HG02870 (cell line): ENCODE data around the gene ATP9A.
"Not testable (repeated sequence)": the region's sequence is repeated elsewhere in the genome, so short reads cannot be mapped to it uniquely, and the experiment has no call there.

Source experiments
- ATAC-seq: cut with Tn5 transposase; IDR thresholded peaks from one replicate; pipeline ENCODE4 v1.9.1; 2021; ENCODE audit warnings: mild to moderate bottlenecking, moderate library complexity; ENCODE audit not compliant: unreplicated experiment

ATP9A gene

DNA sequence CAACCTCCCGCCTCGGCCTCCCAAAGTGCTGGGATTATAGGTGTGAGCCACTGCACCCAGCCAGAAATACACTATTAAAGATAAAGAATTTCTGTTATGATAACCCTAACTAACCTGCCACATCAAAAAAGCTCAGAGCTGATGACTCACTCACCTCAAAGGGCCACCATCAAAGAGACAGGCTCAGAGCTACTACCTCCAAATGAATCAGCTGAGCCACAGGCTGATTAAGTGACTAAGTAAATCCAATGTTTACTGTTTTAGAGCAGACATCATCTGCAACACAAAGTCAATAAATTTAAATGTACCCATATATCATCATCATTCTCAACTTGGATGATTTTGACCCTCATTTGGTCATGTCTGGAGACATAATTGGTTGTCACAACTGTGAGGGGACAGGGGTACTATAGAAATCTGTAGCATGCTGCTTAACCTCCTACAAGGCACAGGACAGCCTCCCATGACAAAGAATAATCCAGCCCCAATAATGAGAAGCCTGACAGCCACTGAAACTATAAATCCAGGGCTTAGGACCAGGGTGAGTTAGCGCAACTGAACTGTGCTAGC lies 106.5 kb downstream of the ATP9A start:
- peak; percentile 77 for ATAC-seq

DNA sequence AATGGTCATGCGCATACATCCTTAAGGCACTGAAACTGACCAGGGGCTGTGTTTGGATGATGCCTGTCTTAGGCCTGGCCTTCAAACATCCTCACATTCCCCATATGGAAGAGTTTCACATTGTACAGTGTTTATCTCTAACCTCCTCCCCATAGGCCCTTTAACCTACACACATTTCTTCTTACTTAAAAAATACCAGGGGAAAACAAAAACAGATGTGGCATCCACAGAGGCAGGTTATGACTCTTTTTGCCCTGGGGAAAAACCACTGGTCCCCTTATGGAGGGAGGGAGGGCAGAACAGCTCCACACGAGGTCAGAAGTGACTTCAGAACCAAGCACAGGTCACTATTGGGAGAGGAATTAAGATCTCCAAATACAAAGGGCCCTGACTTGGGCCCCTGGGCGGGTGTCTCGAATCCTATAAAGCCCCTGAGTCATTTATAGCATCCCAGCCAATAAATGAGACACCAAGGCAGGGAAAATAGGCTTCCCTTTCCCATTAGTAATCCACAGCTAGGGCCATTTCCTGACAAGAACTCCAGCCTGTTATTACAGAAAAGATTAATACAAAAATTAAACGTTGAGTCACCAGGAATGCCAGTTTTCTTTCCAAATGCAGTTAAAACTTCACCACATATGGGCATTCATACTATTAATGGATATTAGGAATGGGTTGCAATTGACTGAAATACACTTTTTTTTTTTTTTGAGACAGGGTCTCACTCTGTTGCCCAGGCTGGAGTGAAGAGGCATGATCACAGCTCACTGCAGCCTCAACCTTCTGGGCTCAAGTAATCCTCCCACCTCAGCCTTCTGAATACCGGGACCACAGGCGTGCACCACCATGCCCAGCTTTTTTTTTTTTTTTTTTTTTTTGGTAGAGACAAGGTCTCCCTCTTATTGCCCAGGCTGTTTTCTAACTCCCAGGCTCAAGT lies 107.2 kb downstream of the ATP9A start:
- no peak for ATAC-seq

- no peak for ATAC-seq
Measured at GRCh38 chr20:51659491-51660050, 108.6 kb downstream of the ATP9A start.

GRCh38 chr20:51656726-51657260 lies 111.4 kb downstream of the ATP9A start:
- no peak for ATAC-seq

- not testable (repeated sequence) for ATAC-seq
Measured at GRCh38 chr20:51656089-51656488, 112.1 kb downstream of the ATP9A start.

- no peak for ATAC-seq
Measured at GRCh38 chr20:51654495-51654894, 113.7 kb downstream of the ATP9A start.

DNA sequence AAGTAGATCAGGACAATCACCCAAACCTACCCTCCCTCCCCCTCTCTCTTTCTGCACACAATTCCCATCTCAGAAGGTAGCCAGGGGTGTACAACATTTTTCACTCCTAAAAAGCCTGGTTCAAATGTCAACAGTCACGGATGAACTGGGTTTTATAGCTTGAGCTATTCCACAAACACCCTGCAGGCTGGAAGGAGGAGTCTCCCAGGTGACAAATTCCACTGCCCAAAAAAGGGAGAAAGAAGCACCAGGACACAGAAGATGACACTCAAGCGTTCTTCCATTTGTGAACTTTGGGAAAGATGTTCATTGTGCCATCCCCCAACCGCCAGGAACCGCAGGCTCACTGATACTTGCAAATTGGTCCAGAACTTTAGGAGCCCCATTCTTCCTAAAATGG lies 114.1 kb downstream of the ATP9A start:
- no peak for ATAC-seq

DNA sequence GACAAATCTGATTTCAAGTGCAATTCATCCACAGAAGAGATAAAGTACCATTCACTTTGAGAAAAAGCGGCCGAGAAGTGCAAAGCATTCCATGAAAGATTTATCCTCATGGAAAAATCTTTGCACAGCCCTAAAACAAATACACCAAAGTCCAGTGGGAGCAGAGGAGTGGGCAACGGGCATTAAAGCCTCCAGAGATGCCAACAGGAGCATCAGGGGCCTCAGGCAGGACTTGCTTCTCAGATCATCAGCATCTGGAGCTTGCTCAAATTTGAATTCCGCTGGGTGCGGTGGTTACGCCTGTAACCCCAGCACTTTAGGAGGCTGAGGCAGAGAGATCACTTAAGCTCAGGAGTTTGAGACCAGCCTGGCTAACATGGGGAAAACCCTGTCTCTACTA lies 115.0 kb downstream of the ATP9A start:
- ATAC-seq: no peak

GRCh38 chr20:51651921-51652549 lies 116.2 kb downstream of the ATP9A start:
- no peak for ATAC-seq

DNA sequence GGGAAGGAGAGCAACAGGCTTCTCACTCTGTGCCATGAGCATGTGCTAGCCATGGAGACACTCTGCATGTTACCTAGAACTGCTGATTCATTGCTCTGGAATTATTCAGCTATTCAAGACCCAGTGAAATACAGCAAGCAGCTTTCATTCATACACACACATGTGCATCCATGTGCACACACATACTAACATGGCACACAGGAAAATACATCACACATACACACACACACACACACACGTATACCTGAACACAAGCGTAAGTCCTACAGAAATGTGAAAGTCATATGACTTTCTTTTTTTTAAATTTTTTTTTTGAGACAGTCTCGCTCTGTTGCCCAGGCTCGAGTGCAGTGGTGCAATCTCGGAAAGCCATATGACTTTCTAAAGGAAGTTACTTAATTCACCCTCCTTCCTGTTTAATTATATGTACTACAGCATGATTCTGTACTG lies 117.5 kb downstream of the ATP9A start:
- peak; percentile 53 for ATAC-seq

DNA sequence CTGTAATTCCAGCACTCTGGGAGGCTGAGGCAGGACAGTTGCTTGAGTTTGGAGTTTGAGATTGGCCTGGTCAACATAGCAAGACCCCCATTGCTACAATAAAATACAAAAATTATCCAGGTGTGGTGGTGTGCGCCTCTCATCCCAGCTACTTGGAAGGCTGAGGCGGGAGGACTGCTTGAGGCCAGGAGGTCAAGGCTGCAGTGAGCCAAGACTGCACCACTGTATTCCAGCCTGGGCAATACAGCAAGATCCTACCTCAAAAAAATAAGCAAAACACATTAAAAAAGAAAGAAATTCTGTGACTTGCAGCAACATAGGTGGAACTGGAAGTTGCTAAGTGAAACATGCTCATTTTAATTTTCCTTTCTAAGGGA lies 119.6 kb downstream of the ATP9A start:
- no peak for ATAC-seq

DNA sequence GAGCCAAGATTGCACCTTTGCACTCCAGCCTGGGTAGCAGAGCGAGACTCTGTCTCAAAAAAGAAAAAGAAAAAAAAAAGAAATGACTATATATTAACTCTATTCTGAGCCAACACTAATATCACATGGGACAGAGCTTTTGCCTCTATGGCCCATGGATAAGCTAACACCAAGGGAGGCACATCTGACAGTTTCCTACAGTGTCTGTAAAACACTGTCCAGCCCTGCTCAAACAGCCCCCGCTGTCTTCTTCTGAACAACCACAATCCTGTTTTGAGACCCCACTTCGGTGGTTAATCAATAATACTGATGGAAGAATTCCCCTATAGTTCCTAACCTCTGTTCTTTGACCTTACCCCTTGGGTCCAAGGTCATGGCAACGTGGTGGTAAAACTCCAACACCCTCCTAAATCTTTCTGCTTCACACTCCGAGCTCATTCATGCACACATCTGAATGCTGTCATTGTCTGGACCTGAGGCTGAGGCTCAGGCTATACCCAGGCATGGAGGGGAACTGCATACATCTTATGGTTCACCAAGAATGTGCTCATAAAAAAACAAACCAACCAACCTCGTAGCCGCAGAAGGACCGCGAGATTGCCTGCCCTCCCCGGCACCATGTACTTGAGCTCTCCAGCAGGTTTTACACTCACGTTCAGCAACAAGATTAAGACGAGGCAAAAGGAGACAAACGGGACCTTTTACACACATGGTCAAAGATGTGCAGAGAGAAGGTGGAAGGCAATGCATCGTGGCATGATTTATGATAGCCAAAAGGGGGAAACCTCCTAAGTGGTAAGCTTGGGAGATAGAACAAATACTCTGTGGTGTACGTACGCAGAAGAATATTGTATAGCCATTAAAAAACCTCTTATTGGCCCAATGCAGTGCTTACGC lies 120.3 kb downstream of the ATP9A start:
- no peak for ATAC-seq

DNA sequence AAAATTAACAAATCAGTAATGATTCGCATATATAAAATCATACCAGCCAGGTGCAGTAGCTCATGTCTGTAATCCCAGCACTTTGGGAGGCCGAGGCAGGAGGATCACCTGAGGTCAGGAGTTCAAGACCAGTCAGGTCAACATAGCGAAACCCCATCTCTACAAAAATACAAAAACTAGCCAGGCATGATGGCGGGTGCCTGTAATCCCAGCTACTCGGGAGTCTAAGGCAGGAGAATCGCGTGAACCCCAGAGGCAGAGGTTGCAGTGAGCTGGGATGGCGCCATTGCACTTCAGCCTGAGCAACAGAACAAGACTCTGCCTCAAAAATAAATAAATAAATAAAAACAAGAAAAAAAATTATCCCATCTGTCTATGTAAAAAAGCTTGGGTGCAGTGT lies 124.4 kb downstream of the ATP9A start:
- not testable (repeated sequence) for ATAC-seq

DNA sequence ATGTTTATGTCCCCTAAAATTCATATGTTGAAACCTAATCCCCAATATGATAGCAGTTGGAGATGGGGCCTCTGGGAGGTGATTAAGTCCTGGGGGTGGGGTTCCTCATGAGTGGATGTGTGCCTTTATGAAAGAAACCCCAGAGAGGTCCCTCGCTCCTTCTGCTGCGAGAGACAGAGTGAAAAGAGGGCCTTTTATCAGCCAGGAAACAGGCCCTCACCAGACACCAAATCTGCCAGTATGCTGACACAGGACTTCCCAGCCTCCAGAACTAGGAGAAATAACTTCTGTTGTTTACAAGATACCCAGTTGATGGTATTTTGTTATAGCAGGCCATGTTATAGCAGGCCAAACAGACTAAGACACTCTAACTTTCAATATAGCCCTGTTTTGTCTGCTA lies 124.8 kb downstream of the ATP9A start:
- ATAC-seq: no peak

GRCh38 chr20:51641866-51642265 lies 126.3 kb downstream of the ATP9A start:
- no peak for ATAC-seq

- ATAC-seq: no peak
Measured at GRCh38 chr20:51640743-51641142, 127.4 kb downstream of the ATP9A start.

DNA sequence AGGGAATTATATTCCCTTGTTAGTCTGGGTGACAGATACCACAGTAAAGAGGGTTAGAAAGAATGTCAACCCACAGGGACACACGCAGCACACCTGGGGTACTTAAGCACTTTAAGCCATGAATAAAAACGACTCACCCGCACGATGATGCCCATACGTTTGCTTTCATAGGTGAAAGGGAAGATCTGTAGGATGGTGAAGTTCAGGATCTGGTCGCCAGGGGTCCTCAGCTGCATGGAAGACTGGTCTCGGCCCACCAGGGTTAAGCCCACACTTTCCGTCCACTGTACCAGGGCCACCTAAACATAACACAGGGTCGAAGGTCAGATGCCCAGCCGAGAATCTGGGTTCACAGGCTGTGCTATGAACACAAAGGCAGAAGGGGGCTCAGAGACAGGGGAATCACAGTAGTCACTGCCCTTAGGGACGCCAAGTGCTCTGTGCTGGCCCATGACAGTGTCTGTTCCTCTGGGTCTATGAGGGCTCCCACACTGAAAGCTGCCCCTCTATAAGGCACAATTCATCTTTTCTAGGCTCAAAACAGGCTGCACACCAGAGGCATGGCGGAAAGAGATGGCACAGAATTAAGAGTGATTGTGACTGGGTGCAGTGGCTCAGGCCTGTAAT lies 128.9 kb downstream of the ATP9A start:
- peak; percentile 67 for ATAC-seq

- ATAC-seq: no peak
Measured at GRCh38 chr20:51637241-51637640, 130.9 kb downstream of the ATP9A start.

GRCh38 chr20:51636123-51636522 lies 132.1 kb downstream of the ATP9A start:
- ATAC-seq: no peak

DNA sequence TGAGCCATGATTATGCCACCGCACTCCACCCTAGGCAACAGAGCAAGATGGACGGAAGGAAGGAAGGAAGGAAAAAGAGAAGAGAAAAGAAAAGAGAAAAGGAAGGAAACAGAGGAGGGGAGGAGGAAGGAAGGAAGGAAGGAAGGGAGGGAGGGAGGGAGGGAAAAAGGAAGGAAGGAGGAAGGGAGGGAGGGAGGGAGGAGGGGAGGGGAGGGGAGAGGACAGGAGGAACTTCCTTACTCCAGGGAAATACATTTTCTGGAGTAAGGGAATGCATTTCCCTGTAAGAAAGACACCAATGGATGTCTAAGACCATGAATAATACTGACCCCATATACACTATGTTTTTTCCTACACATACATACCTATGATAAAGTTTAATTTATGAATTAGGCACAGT lies 132.5 kb downstream of the ATP9A start:
- ATAC-seq: no peak
